ENCODE measurements around the gene LMBR1.
"Not testable (repeated sequence)": the region's sequence is repeated elsewhere in the genome, so short reads cannot be mapped to it uniquely, and the experiment has no call there.

LMBR1 gene

GRCh38 chr7:156881679-156882078 is 11.3 kb downstream of the LMBR1 start:
- H2AFZ ChIP-seq (ENCODE audit: low read length, unreplicated experiment) = no peak overlapping the region
- H3K4me3 ChIP-seq (ENCODE audit: low read depth, low read length) = no peak overlapping the region
- no peaks in the 10 kb centered on the region for H3K4me1 ChIP-seq (ENCODE audit: control insufficient read depth, insufficient read depth, low read length, unreplicated experiment)
- H3K27ac ChIP-seq (ENCODE audit: low read depth, low read length) = no peak overlapping the region
- H3K36me3 ChIP-seq (ENCODE audit: insufficient read depth, low read length) = no peaks in the 10 kb centered on the region
- H3K79me2 ChIP-seq (ENCODE audit: control insufficient read depth, insufficient read depth, low read length, unreplicated experiment) = peaks cover 26% of the 10 kb centered on the region
- no peaks in the 10 kb centered on the region for H3K27me3 ChIP-seq (ENCODE audit: insufficient read depth, low read length)

- Histone ChIP-seq H3K79me2 (ENCODE audit: control insufficient read depth, insufficient read depth, low read length, unreplicated experiment) (peaks cover 31% of the 10 kb centered on the region), H3K27ac (ENCODE audit: low read depth, low read length) (no peak overlapping the region), H3K4me3 (ENCODE audit: low read depth, low read length) (no peak overlapping the region), H3K36me3 (ENCODE audit: insufficient read depth, low read length) (0 out of 2 replicates have a peak, but pooled peaks cover 3% of the 10 kb centered on the region), H3K27me3 (ENCODE audit: insufficient read depth, low read length) (no peaks in the 10 kb centered on the region), H2AFZ (ENCODE audit: low read length, unreplicated experiment) (no peak overlapping the region), H3K4me1 (ENCODE audit: control insufficient read depth, insufficient read depth, low read length, unreplicated experiment) (no peaks in the 10 kb centered on the region)
These were observed 17.2 kb downstream of the LMBR1 start for GRCh38 chr7:156875766-156876165.

GRCh38 chr7:156868363-156868762 is 24.6 kb downstream of the LMBR1 start:
- H3K4me1 ChIP-seq (ENCODE audit: control insufficient read depth, insufficient read depth, low read length, unreplicated experiment); H3K79me2 ChIP-seq (ENCODE audit: control insufficient read depth, insufficient read depth, low read length, unreplicated experiment); H3K27ac ChIP-seq (ENCODE audit: low read depth, low read length); H2AFZ ChIP-seq (ENCODE audit: low read length, unreplicated experiment); H3K4me3 ChIP-seq (ENCODE audit: low read depth, low read length); H3K27me3 ChIP-seq (ENCODE audit: insufficient read depth, low read length); H3K36me3 ChIP-seq (ENCODE audit: insufficient read depth, low read length): not testable (repeated sequence)

- Histone ChIP-seq H3K27ac (ENCODE audit: low read depth, low read length) (no peak overlapping the region), H3K79me2 (ENCODE audit: control insufficient read depth, insufficient read depth, low read length, unreplicated experiment) (peaks cover 3% of the 10 kb centered on the region)
These were observed 27.5 kb downstream of the LMBR1 start for GRCh38 chr7:156865493-156865892.

GRCh38 chr7:156862022-156862421 is 31.0 kb downstream of the LMBR1 start:
- not testable (repeated sequence) for H3K27ac ChIP-seq (ENCODE audit: low read depth, low read length); H3K4me1 ChIP-seq (ENCODE audit: control insufficient read depth, insufficient read depth, low read length, unreplicated experiment); H3K4me3 ChIP-seq (ENCODE audit: low read depth, low read length); H3K27me3 ChIP-seq (ENCODE audit: insufficient read depth, low read length); H3K79me2 ChIP-seq (ENCODE audit: control insufficient read depth, insufficient read depth, low read length, unreplicated experiment); H2AFZ ChIP-seq (ENCODE audit: low read length, unreplicated experiment)
- peaks cover 17% of the 10 kb centered on the region for H3K36me3 ChIP-seq (ENCODE audit: insufficient read depth, low read length)

More at GRCh38 chr7:156865493-156865892, 27.5 kb downstream of the LMBR1 start:
- Histone ChIP-seq H3K4me3 (ENCODE audit: low read depth, low read length) (no peak overlapping the region), H2AFZ (ENCODE audit: low read length, unreplicated experiment) (no peak overlapping the region), H3K4me1 (ENCODE audit: control insufficient read depth, insufficient read depth, low read length, unreplicated experiment) (no peaks in the 10 kb centered on the region), H3K27me3 (ENCODE audit: insufficient read depth, low read length) (no peaks in the 10 kb centered on the region), H3K36me3 (ENCODE audit: insufficient read depth, low read length) (peaks cover 7% of the 10 kb centered on the region; the same call in 1 of the 2 replicates)

- no peak overlapping the region for H3K27ac ChIP-seq (ENCODE audit: low read depth, low read length)
- H3K79me2 ChIP-seq (ENCODE audit: control insufficient read depth, insufficient read depth, low read length, unreplicated experiment) = peaks cover 9% of the 10 kb centered on the region
- no peak overlapping the region for H3K4me3 ChIP-seq (ENCODE audit: low read depth, low read length)
- no peak overlapping the region for H2AFZ ChIP-seq (ENCODE audit: low read length, unreplicated experiment)
- no peaks in the 10 kb centered on the region for H3K27me3 ChIP-seq (ENCODE audit: insufficient read depth, low read length)
- H3K4me1 ChIP-seq (ENCODE audit: control insufficient read depth, insufficient read depth, low read length, unreplicated experiment) = no peaks in the 10 kb centered on the region
- H3K36me3 ChIP-seq (ENCODE audit: insufficient read depth, low read length) = peaks cover 18% of the 10 kb centered on the region
These were observed 31.8 kb downstream of the LMBR1 start for GRCh38 chr7:156861212-156861611.

- Histone ChIP-seq H3K79me2 (ENCODE audit: control insufficient read depth, insufficient read depth, low read length, unreplicated experiment) (peaks cover 12% of the 10 kb centered on the region), H3K36me3 (ENCODE audit: insufficient read depth, low read length) (peaks cover 20% of the 10 kb centered on the region)
- not testable (repeated sequence) for H3K4me1 ChIP-seq (ENCODE audit: control insufficient read depth, insufficient read depth, low read length, unreplicated experiment)
These were observed 32.9 kb downstream of the LMBR1 start for GRCh38 chr7:156860099-156860498.

GRCh38 chr7:156858523-156858922 is 34.5 kb downstream of the LMBR1 start:
- peaks cover 27% of the 10 kb centered on the region for H3K36me3 ChIP-seq (ENCODE audit: insufficient read depth, low read length)
- H3K27me3 ChIP-seq (ENCODE audit: insufficient read depth, low read length) = no peaks in the 10 kb centered on the region
- no peak overlapping the region for H3K27ac ChIP-seq (ENCODE audit: low read depth, low read length)
- no peaks in the 10 kb centered on the region for H3K4me1 ChIP-seq (ENCODE audit: control insufficient read depth, insufficient read depth, low read length, unreplicated experiment)
- no peak overlapping the region for H2AFZ ChIP-seq (ENCODE audit: low read length, unreplicated experiment)
- peaks cover 20% of the 10 kb centered on the region for H3K79me2 ChIP-seq (ENCODE audit: control insufficient read depth, insufficient read depth, low read length, unreplicated experiment)
- peak overlapping the region; percentile 46; the same call in 1 of the 2 replicates for H3K4me3 ChIP-seq (ENCODE audit: low read depth, low read length)

More at GRCh38 chr7:156860099-156860498, 32.9 kb downstream of the LMBR1 start:
- not testable (repeated sequence) for H2AFZ ChIP-seq (ENCODE audit: low read length, unreplicated experiment); H3K27ac ChIP-seq (ENCODE audit: low read depth, low read length); H3K27me3 ChIP-seq (ENCODE audit: insufficient read depth, low read length); H3K4me3 ChIP-seq (ENCODE audit: low read depth, low read length)

GRCh38 chr7:156857757-156858156 is 35.2 kb downstream of the LMBR1 start:
- peaks cover 27% of the 10 kb centered on the region for H3K36me3 ChIP-seq (ENCODE audit: insufficient read depth, low read length)
- no peak overlapping the region for H3K4me3 ChIP-seq (ENCODE audit: low read depth, low read length)
- no peak overlapping the region for H3K27ac ChIP-seq (ENCODE audit: low read depth, low read length)
- no peaks in the 10 kb centered on the region for H3K27me3 ChIP-seq (ENCODE audit: insufficient read depth, low read length)
- no peak overlapping the region for H2AFZ ChIP-seq (ENCODE audit: low read length, unreplicated experiment)
- H3K79me2 ChIP-seq (ENCODE audit: control insufficient read depth, insufficient read depth, low read length, unreplicated experiment) = peaks cover 20% of the 10 kb centered on the region
- no peaks in the 10 kb centered on the region for H3K4me1 ChIP-seq (ENCODE audit: control insufficient read depth, insufficient read depth, low read length, unreplicated experiment)

- Histone ChIP-seq H3K79me2 (ENCODE audit: control insufficient read depth, insufficient read depth, low read length, unreplicated experiment) (peaks cover 20% of the 10 kb centered on the region), H3K27me3 (ENCODE audit: insufficient read depth, low read length) (no peaks in the 10 kb centered on the region), H2AFZ (ENCODE audit: low read length, unreplicated experiment) (no peak overlapping the region), H3K4me3 (ENCODE audit: low read depth, low read length) (no peak overlapping the region), H3K4me1 (ENCODE audit: control insufficient read depth, insufficient read depth, low read length, unreplicated experiment) (no peaks in the 10 kb centered on the region), H3K27ac (ENCODE audit: low read depth, low read length) (no peak overlapping the region), H3K36me3 (ENCODE audit: insufficient read depth, low read length) (peaks cover 20% of the 10 kb centered on the region)
These were observed 38.3 kb downstream of the LMBR1 start for GRCh38 chr7:156854654-156855053.

GRCh38 chr7:156848979-156849378 is 44.0 kb downstream of the LMBR1 start:
- Histone ChIP-seq H3K36me3 (ENCODE audit: insufficient read depth, low read length) (no peaks in the 10 kb centered on the region), H2AFZ (ENCODE audit: low read length, unreplicated experiment) (no peak overlapping the region), H3K79me2 (ENCODE audit: control insufficient read depth, insufficient read depth, low read length, unreplicated experiment) (peaks cover 25% of the 10 kb centered on the region), H3K4me3 (ENCODE audit: low read depth, low read length) (no peak overlapping the region), H3K27me3 (ENCODE audit: insufficient read depth, low read length) (no peaks in the 10 kb centered on the region), H3K27ac (ENCODE audit: low read depth, low read length) (no peak overlapping the region), H3K4me1 (ENCODE audit: control insufficient read depth, insufficient read depth, low read length, unreplicated experiment) (peaks cover 7% of the 10 kb centered on the region)
